HK-2 (cell line): ENCODE measurements around the gene GPR39.

Experiments
- DNase-seq: peaks from one replicate; pipeline ENCODE4 v3.0.0-alpha.2; 2018; ENCODE audit not compliant: unreplicated experiment

The GPR39 gene

DNA sequence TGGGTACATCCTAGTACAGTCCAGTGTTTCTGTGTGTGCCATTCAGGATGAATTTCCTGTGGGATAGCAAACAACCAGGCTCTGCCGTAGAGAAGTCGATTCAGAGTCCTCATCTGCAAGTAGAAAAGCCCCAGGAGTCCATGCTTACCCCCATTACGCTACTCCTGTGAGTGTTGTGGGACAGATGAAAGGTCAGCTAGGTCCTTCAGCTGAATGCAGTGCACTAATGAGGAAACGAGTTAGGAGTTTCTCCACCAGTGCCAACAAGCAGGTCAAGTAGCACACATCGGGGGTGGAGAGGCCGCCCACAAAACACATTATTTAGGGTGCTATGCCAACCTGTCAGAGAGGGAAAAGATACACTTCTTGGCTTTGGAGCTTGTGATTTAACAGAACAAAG lies 2.5 kb upstream of the GPR39 start:
- no peak for DNase-seq

DNA sequence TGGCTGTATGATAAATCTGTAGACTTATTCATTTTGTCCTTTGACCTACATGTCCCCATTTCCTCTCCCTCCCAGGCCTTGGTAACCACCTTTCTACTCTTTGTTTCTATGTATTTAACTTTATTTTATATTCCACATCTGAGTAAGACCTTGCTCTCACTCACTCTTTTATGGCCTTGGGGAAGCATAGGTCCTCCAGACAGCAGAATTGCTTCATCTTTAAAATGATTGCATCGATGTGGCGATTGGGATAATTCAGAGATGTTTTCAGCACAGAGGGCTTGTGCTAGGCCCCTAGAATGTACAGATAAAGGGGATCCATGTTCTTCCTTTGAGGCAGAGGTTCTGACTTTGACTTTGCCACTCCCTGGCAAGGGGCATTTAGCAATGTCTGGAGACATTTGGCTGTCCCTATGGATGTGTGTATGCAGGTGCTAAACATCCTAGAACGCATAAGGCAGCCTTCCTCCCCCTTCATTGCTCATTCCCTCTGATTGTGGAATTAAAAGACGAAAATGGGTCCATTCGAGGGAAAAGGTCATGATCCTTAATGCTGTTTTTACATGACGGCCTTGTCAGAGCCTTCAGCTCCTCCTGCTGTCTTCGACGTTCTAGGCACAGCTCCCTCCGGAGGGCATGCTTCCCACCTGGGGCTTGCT lies 1.2 kb upstream of the GPR39 start:
- no peak for DNase-seq

DNA sequence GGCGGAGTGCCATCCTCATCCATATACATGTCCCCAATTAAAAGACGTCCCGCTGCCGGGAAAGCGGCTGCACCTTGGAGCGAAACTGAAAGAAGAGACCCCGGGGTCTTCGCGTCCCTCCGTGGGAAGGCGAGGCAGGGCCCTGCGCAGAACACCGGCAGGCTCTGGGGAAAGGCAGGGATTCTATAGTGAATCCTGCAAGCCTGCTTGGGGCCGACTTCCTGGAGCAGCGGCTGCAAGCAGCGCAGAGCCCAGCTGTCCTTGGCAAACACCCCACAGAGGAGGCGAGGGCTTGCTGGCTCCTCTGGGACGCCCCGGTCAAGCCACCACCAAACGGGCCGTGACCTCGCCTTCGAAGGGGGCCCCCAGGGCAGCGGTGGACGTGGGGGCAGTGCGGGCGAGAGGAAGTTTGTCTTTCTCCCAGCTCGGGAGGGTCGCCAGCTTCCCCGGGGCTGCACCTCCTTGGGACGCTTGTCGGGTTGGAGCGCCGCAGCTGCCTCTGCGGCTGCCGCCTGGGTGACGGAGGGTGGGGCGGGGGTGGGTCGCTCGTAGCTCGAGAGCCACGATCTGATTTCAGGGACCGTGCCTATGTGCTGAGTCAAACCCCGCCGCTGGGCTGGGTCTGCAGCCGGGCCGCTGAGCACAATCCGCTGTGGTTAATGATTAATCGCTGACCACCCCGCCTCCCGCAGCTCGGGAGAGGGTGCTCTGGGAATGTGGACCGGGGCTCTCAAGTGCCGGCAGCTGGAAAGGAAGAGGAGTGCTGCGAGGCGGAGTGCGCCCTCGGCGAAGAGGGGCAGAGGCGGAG lies 486 bp upstream of the GPR39 start:
- DNase-seq, result peak; percentile 98

DNA sequence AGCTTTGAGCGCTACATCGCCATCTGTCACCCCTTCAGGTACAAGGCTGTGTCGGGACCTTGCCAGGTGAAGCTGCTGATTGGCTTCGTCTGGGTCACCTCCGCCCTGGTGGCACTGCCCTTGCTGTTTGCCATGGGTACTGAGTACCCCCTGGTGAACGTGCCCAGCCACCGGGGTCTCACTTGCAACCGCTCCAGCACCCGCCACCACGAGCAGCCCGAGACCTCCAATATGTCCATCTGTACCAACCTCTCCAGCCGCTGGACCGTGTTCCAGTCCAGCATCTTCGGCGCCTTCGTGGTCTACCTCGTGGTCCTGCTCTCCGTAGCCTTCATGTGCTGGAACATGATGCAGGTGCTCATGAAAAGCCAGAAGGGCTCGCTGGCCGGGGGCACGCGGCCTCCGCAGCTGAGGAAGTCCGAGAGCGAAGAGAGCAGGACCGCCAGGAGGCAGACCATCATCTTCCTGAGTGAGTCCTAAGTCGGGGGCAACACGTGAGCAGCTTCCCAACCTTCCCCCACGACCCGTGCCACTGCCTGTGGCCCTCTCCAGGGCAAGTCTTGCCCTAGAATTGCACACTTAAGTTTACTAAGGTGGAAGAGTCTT lies 928 bp downstream of the GPR39 start:
- DNase-seq, result no peak

DNA sequence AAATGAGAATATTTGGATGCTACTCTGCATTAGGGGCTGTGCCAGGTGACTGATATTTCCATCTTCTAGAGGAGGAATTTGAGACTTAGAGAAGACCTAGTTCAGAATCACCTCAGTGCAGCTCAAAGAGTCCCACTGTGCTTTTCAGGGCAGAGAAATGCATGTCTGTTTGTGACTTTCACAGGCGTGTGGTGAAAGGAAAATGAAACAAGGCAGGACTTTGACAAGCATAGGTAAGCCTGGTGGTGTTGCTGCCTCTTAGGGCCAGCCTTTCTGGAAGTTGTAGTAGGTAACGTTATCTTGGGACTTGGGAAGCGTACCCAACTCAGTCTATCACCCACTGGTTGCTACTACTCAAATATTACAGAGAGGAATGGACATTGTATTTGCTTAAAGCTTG lies 2.6 kb downstream of the GPR39 start:
- DNase-seq, result no peak

GRCh38 chr2:132419941-132420340 lies 3.3 kb downstream of the GPR39 start:
- DNase-seq, result no peak

DNA sequence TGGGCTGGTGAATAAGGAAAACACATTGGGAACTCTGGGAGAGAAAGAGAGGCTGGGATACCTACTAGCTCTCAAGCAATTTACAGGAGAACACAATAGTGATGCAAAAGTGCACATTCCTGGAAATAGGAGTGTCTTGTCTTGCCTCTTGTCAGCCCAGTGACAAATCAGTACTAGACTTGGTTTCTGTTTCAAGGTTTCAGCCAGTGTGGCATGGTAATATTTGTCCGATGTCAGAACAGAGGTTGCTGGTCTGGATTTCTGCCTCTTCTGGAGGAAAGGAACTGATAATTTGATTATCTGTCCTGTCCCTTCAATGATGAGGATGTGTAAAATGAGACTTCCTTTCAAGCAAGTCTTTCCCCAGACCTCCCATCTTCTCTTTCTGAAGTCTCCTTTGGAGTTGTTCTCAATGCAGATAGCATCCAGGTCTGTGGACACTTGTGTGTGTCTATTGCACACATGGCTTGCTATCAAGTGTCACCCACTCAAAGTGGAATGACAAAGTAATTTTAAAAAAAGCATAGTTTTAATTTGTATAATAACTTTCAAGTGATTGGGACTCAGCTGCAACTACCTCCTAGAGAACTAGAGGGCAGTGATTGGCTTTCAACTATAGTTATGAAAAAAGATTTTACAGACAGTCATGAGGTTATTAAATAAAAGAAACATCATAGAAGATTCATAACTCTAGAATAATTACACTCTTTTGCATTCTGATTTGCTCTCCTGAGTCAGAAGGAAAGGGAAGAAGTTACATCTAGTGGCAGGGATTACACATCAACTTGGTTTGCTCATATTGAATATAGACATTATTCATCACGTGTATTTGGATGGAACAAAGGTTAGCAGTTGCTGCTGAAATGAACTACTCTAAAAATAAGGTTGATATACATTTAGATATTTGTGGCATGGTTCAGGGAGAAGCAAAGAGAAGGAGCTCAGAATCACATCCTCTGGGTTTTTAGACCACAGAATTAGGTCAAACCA lies 4.5 kb downstream of the GPR39 start:
- no peak for DNase-seq

- DNase-seq, result no peak
These were observed 6.1 kb downstream of the GPR39 start for GRCh38 chr2:132422736-132423135.

- DNase-seq, result no peak
These were observed 8.0 kb downstream of the GPR39 start for GRCh38 chr2:132424526-132425121.

DNA sequence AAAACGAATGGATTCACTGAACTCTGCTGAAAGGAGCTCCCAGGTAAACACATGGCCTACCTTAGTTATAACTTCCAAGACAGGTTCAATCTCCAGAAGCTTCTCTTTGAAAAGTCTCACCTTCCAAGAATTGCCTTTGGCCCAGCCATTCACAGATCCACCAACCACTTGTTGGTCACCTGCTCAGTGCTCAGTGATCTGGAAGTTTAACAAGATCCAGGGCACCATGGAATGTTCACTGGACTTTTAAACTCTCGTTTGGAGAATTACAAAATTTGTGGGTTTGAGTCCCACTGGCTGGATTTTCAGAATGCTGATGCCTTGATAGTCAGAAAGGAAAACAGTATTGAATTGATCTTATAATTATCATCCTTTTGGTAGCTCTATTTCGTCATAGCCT lies 9.4 kb downstream of the GPR39 start:
- no peak for DNase-seq

- DNase-seq, result no peak
These were observed 10.1 kb downstream of the GPR39 start for GRCh38 chr2:132426656-132427055.

DNA sequence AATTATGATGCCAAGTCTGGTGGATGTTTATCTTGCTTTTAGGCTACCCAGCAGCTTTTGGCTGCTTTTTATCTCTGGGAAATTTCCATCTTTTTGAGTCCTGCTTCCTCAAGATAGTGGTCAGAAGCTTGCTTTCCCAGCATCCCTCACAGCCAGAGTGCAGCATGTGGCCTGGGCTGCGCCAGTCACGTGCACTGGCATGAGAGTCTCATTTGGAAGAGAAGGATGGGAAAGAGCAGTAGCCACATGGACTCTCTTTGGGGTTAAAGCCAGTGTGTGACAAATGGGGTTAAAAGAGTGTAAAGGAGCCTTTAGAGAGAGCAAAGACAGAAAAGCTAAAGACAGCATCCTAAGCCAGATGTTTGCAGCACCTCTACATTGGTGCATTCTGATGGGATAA lies 12.7 kb downstream of the GPR39 start:
- no peak for DNase-seq

DNA sequence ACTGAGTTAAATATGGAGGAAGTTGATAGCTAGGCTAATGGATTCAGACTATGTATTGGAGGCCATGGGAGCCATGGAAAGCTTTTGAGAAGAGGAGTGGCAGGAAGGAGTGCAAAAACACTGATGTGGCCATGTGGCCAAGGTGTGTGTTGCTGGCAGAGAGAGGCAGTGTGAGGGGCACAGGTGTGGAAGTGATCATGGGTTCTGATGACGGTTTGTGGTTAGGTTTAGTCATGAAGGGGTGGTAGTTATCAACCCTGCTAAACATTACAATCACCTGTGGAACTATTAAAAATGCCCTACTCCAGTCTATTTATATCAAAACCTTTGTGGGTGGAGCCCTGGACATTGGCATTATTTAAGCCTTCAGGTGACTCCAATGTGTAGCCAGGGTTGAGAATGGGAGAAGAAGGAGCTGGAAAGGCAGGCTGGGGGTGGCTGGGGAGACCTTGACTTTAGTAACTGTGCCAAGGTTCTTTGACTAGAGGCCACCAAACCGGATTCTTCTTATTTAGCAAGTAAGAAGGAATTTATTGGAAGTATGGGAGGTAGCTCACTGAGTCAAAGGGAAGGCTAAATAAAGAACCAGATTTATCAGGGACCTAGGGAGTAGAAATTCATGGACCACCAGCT lies 13.5 kb downstream of the GPR39 start:
- DNase-seq, result no peak

DNA sequence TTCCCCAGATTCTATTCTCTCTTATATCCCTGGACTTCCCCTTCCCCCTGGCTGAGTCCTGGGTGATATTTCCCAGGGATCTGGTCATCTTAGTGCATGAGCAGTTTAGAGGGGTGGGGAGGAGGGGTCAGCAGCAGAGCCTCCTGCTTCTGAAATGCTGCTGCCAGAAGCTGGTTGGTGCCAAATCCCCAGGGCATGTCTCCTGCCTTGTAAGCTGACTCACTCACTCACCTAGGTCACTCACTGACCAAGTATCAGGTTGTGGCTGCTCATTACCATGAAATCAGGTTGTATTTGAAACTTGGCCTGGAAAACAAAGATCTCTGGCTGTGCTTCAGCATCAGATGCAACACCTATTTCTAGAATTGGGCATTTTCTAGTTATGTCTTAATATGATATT lies 14.3 kb downstream of the GPR39 start:
- no peak for DNase-seq

DNA sequence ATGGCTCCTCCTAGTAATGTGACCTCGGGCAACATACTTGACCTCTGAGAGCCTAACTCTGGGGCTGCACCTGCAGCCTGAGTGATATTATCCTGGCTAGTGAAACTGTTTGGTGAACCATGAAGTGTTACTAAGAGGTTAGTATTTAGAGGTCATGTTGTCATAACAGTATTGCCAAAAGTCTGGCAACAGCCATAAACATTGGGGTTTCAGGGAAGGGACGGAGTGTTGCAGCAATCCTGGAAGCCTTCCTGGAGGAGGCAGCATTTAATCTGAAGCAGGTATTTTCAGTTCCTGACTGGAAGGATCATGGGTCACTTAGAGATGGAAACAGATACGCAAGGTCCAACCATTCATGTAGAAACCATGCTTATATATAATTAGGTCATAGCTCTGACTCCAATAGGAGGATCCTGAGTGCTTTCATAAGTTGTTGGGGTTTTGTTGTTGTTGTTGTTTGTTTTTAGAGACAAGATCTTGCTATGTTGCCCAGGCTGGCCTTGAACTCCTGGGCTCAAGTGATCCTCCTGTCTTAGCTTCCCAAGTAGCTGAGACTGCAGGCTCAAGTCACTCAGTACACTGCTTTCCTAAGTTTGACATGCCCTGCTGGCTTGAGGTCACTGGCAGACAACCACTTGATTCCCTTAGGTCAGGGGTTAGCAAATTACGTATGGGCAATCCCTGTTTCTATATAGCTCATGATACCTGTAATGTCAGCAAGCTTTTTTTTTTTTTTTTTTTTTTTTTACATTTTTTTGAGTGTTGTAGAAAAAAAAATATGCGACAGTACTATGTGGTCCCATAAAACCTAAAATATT lies 21.5 kb downstream of the GPR39 start:
- no peak for DNase-seq

- DNase-seq, result peak; percentile 72
These were observed 22.1 kb downstream of the GPR39 start for GRCh38 chr2:132438691-132439090.

GRCh38 chr2:132439703-132440398 lies 23.2 kb downstream of the GPR39 start:
- no peak for DNase-seq

DNA sequence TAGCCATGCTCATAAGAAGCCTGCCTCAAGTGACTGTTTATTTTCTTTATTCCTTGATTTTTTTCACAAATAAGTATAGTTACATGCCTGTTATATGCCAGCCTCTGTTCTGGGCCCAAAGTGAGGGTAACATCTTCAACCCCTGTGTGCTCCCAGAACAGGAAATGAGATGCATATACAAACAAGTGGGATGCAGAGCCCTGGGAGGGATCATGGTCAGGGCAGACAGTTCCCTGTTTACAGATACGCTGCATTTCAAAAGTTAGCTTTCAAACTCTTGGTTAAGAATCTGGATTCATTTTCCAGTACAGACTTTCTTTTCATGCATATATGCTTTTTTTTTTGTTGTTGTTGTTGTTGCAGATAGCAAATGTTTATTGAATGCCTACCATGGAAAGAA lies 24.4 kb downstream of the GPR39 start:
- DNase-seq, result no peak

DNA sequence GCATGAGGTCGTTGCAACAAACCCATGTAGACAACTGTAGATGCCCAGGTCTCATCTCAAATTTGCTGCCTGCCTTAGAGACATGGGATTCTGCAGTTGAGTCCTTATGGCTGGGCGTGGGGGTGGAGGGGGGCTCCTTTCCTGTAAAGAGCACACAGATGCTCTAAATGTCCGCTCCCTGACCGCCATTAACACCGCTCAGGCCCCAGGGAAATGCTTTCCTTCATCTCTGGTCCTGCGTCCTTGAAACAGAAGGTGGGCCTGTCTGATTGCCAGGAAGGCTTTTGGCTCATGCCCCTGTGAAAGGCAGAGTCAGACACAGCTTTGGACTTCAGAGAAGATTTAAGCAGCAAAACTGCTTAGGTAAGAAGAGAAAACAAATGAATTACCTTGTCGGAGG lies 25.7 kb downstream of the GPR39 start:
- DNase-seq, result no peak

GRCh38 chr2:132443106-132443505 lies 26.5 kb downstream of the GPR39 start:
- DNase-seq, result no peak
